Osteoblast (primary cell): ENCODE data around the gene C5orf24. TPM values are rescaled to one million over a fixed set of nuclear protein-coding genes. Genes with fewer than 3 reads are reported as not detected.
A peak's percentile ranks its signal among the peaks of the same experiment; 100 is the strongest.

Experiments used
- DNase-seq: peaks from one replicate; pipeline ENCODE4 v3.0.0; 2011; ENCODE audit warnings: low spot score, mixed read lengths; ENCODE audit not compliant: insufficient read length; ENCODE audit errors: missing footprints
- H2AFZ ChIP-seq: 2 replicates; pipeline ENCODE4 v1.6.0; 2011; ENCODE audit warnings: mild to moderate bottlenecking, low read length
- H3K27ac ChIP-seq: 2 replicates; pipeline ENCODE4 v1.5.1; 2011; ENCODE audit warnings: mild to moderate bottlenecking, low read depth, low read length, moderate library complexity
- H3K27me3 ChIP-seq: 2 replicates; pipeline ENCODE4 v1.6.0; 2012; ENCODE audit warnings: mild to moderate bottlenecking, control low read depth, inconsistent platforms, low read length, moderate library complexity; ENCODE audit not compliant: insufficient read depth
- H3K36me3 ChIP-seq: 2 replicates; pipeline ENCODE4 v1.5.1; 2011; ENCODE audit warnings: mild to moderate bottlenecking, low read length, control low read depth, moderate library complexity; ENCODE audit not compliant: insufficient read depth
- H3K4me1 ChIP-seq: 2 replicates; pipeline ENCODE4 v1.5.1; 2011; ENCODE audit warnings: mild to moderate bottlenecking, low read length, control low read depth, moderate library complexity; ENCODE audit not compliant: insufficient read depth
- H3K4me2 ChIP-seq: 2 replicates; pipeline ENCODE4 v1.6.0; 2011; ENCODE audit warnings: mild to moderate bottlenecking, low read length; ENCODE audit not compliant: insufficient read depth
- H3K4me3 ChIP-seq: fragments of 200-600 bp; sonication (generic); 3 replicates; pipeline ENCODE4 v1.5.1; 2012; ENCODE audit warnings: mild to moderate bottlenecking, low read length, inconsistent platforms; ENCODE audit not compliant: insufficient read depth
- H3K79me2 ChIP-seq: 2 replicates; pipeline ENCODE4 v1.6.0; 2012; ENCODE audit warnings: mild to moderate bottlenecking, low read length, control low read depth, inconsistent platforms; ENCODE audit not compliant: insufficient read depth
- H3K9me3 ChIP-seq: 2 replicates; pipeline ENCODE4 v1.5.1; 2011; ENCODE audit warnings: low read depth, low read length, control low read depth
- H4K20me1 ChIP-seq: 2 replicates; pipeline ENCODE4 v1.6.0; 2012; ENCODE audit warnings: mild to moderate bottlenecking, low read length, control low read depth; ENCODE audit not compliant: insufficient read depth
- CTCF ChIP-seq: IDR thresholded peaks from 2 replicates; pipeline ENCODE4 v1.5.1; 2011; ENCODE audit warnings: mild to moderate bottlenecking, low read depth, low read length, moderate library complexity; ENCODE audit errors: extremely low read depth
- total RNA-seq: library from RNA; depleted of rRNA; stranded (reverse); fragments of >200 nt; gene quantifications from 2 replicates; pipeline ENCODE4 v1.2.3, GENCODE V29; 2012

C5orf24 gene
- total RNA-seq, 1 donor = 46.3 TPM

DNA sequence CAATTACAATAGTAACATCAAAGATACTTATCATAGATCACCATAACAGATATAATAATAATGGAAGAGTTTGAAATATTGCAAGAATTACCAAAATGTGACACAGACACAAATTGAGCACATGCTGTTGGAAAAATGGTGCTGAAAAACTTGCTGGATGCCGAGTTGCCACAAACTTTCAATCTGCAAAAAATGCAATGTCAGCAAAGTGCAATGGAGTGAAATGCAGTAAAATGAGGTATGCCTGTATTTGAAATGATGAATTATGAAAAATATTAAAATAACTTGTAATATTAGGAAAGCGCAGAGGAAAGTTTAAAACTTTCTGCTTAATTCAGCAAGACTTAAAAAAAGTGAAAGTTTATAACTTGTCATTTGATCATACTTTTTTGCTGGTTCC, 47.2 kb downstream of the C5orf24 start:
- Histone ChIP-seq H3K27me3 (no peaks in the 10 kb centered on the region), H4K20me1 (no peaks in the 10 kb centered on the region), H3K27ac (no peak overlapping the region), H3K4me3 (no peak overlapping the region), H3K4me2 (no peak overlapping the region), H3K79me2 (peaks cover 17% of the 10 kb centered on the region), H3K9me3 (no peaks in the 10 kb centered on the region), H3K4me1 (no peaks in the 10 kb centered on the region), H2AFZ (no peak overlapping the region), H3K36me3 (peaks cover 10% of the 10 kb centered on the region)
- DNase-seq = no peak
- no peak for TF ChIP-seq CTCF

GRCh38 chr5:134893748-134894505, 48.2 kb downstream of the C5orf24 start:
- H4K20me1 ChIP-seq = no peaks in the 10 kb centered on the region
- H2AFZ ChIP-seq = no peak overlapping the region

GRCh38 chr5:134902071-134902801, 56.5 kb downstream of the C5orf24 start:
- no peak for DNase-seq
- Histone ChIP-seq H3K27ac (no peak overlapping the region), H3K4me2 (no peak overlapping the region), H3K79me2 (peaks cover 4% of the 10 kb centered on the region), H3K36me3 (peaks cover 9% of the 10 kb centered on the region), H3K4me1 (peaks cover 7% of the 10 kb centered on the region), H3K27me3 (no peaks in the 10 kb centered on the region), H3K4me3 (no peak overlapping the region), H4K20me1 (no peaks in the 10 kb centered on the region), H3K9me3 (no peaks in the 10 kb centered on the region), H2AFZ (no peak overlapping the region)
- TF ChIP-seq CTCF = no peak

More at GRCh38 chr5:134893748-134894505, 48.2 kb downstream of the C5orf24 start:
- peaks cover 14% of the 10 kb centered on the region for H3K79me2 ChIP-seq
- H3K27ac ChIP-seq = no peak overlapping the region
- no peaks in the 10 kb centered on the region for H3K4me1 ChIP-seq
- peak; percentile 30 for DNase-seq
- H3K36me3 ChIP-seq = peaks cover 10% of the 10 kb centered on the region
- H3K4me3 ChIP-seq = no peak overlapping the region
- no peaks in the 10 kb centered on the region for H3K9me3 ChIP-seq
- H3K4me2 ChIP-seq = no peak overlapping the region
- TF ChIP-seq CTCF = no peak
- H3K27me3 ChIP-seq = no peaks in the 10 kb centered on the region

GRCh38 chr5:134904610-134905245, 59.0 kb downstream of the C5orf24 start, which contains the start of gene PCBD2:
Gene PCBD2, plus strand, starts transcription at chr5:134905131. Its CDS starts 9 bp downstream, at chr5:134905140.
- H3K36me3 ChIP-seq = peaks cover 4% of the 10 kb centered on the region
- peaks cover 7% of the 10 kb centered on the region for H3K4me1 ChIP-seq
- peak within 1 kb of the TSS; percentile 88 for H3K4me3 ChIP-seq
- H3K79me2 ChIP-seq = peaks cover 4% of the 10 kb centered on the region
- no peaks in the 10 kb centered on the region for H4K20me1 ChIP-seq
- H2AFZ ChIP-seq = peak within 1 kb of the TSS; percentile 89
- peak; percentile 98 for DNase-seq
- no peaks in the 10 kb centered on the region for H3K27me3 ChIP-seq
- peak within 1 kb of the TSS; percentile 96 for H3K4me2 ChIP-seq
- peak; percentile 74 for TF ChIP-seq CTCF
- H3K9me3 ChIP-seq = no peaks in the 10 kb centered on the region
- peak within 1 kb of the TSS; percentile 82 for H3K27ac ChIP-seq
